Measurements from ENCODE around the gene ITM2A.
A peak's percentile ranks its signal among the peaks of the same experiment; 100 is the strongest.

The ITM2A gene

GRCh38 chrX:79366873-79367749 lies at the start of gene ITM2A:
Gene ITM2A, minus strand, starts transcription at chrX:79367334. Its CDS starts 119 bp downstream, at chrX:79367215.
- H3K9ac ChIP-seq (ENCODE audit: low read length), result no peak within 1 kb of the TSS
- H3K4me3 ChIP-seq (ENCODE audit: low read length), result peak within 1 kb of the TSS; percentile 74
- peaks cover 8% of the 10 kb centered on the region for H3K27me3 ChIP-seq (replicated peaks; ENCODE audit: control insufficient read depth, insufficient read depth, low read length)
- DNase-seq (ENCODE audit: low read depth), result no peak
- H3K36me3 ChIP-seq (ENCODE audit: control insufficient read depth, insufficient read depth, low read length, severe bottlenecking), result no peaks in the 10 kb centered on the region
- H3K4me1 ChIP-seq (ENCODE audit: control insufficient read depth, insufficient read depth, low read length), result no peaks in the 10 kb centered on the region
- peaks cover 3% of the 10 kb centered on the region for H3K9me3 ChIP-seq (ENCODE audit: control insufficient read depth, low read length)

- no peak for DNase-seq (ENCODE audit: low read depth)
- H3K9ac ChIP-seq (ENCODE audit: low read length), result no peak overlapping the region
- H3K27me3 ChIP-seq (replicated peaks; ENCODE audit: control insufficient read depth, insufficient read depth, low read length), result peaks cover 3% of the 10 kb centered on the region
- H3K4me1 ChIP-seq (ENCODE audit: control insufficient read depth, insufficient read depth, low read length), result no peaks in the 10 kb centered on the region
- H3K4me3 ChIP-seq (ENCODE audit: low read length), result no peak overlapping the region
- no peaks in the 10 kb centered on the region for H3K36me3 ChIP-seq (ENCODE audit: control insufficient read depth, insufficient read depth, low read length, severe bottlenecking)
- no peaks in the 10 kb centered on the region for H3K9me3 ChIP-seq (ENCODE audit: control insufficient read depth, low read length)
Observed at GRCh38 chrX:79415056-79415455, 47.9 kb upstream of the ITM2A start.

GRCh38 chrX:79413963-79414362 lies 46.8 kb upstream of the ITM2A start:
- no peaks in the 10 kb centered on the region for H3K4me1 ChIP-seq (ENCODE audit: control insufficient read depth, insufficient read depth, low read length)
- H3K9ac ChIP-seq (ENCODE audit: low read length), result no peak overlapping the region
- no peak overlapping the region for H3K4me3 ChIP-seq (ENCODE audit: low read length)
- H3K27me3 ChIP-seq (replicated peaks; ENCODE audit: control insufficient read depth, insufficient read depth, low read length), result no peaks in the 10 kb centered on the region
- no peak for DNase-seq (ENCODE audit: low read depth)
- no peaks in the 10 kb centered on the region for H3K9me3 ChIP-seq (ENCODE audit: control insufficient read depth, low read length)
- H3K36me3 ChIP-seq (ENCODE audit: control insufficient read depth, insufficient read depth, low read length, severe bottlenecking), result no peaks in the 10 kb centered on the region

GRCh38 chrX:79412972-79413371 lies 45.8 kb upstream of the ITM2A start:
- H3K36me3 ChIP-seq (ENCODE audit: control insufficient read depth, insufficient read depth, low read length, severe bottlenecking), result no peaks in the 10 kb centered on the region
- peak overlapping the region; percentile 63 for H3K9ac ChIP-seq (ENCODE audit: low read length)
- no peaks in the 10 kb centered on the region for H3K27me3 ChIP-seq (replicated peaks; ENCODE audit: control insufficient read depth, insufficient read depth, low read length)
- peak overlapping the region; percentile 82 for H3K4me3 ChIP-seq (ENCODE audit: low read length)
- no peaks in the 10 kb centered on the region for H3K4me1 ChIP-seq (ENCODE audit: control insufficient read depth, insufficient read depth, low read length)
- H3K9me3 ChIP-seq (ENCODE audit: control insufficient read depth, low read length), result no peaks in the 10 kb centered on the region
- peak; percentile 25 for DNase-seq (ENCODE audit: low read depth)

- H3K4me1 ChIP-seq (ENCODE audit: control insufficient read depth, insufficient read depth, low read length), result no peaks in the 10 kb centered on the region
- no peak for DNase-seq (ENCODE audit: low read depth)
- H3K36me3 ChIP-seq (ENCODE audit: control insufficient read depth, insufficient read depth, low read length, severe bottlenecking), result no peaks in the 10 kb centered on the region
- H3K9ac ChIP-seq (ENCODE audit: low read length), result peak overlapping the region; percentile 63
- H3K27me3 ChIP-seq (replicated peaks; ENCODE audit: control insufficient read depth, insufficient read depth, low read length), result no peaks in the 10 kb centered on the region
- H3K9me3 ChIP-seq (ENCODE audit: control insufficient read depth, low read length), result no peaks in the 10 kb centered on the region
- peak overlapping the region; percentile 82 for H3K4me3 ChIP-seq (ENCODE audit: low read length)
Observed at GRCh38 chrX:79412166-79412565, 45.0 kb upstream of the ITM2A start.

- DNase-seq (ENCODE audit: low read depth), result no peak
- no peaks in the 10 kb centered on the region for H3K27me3 ChIP-seq (replicated peaks; ENCODE audit: control insufficient read depth, insufficient read depth, low read length)
- H3K9ac ChIP-seq (ENCODE audit: low read length), result no peak overlapping the region
- H3K9me3 ChIP-seq (ENCODE audit: control insufficient read depth, low read length), result peaks cover 13% of the 10 kb centered on the region
- H3K36me3 ChIP-seq (ENCODE audit: control insufficient read depth, insufficient read depth, low read length, severe bottlenecking), result no peaks in the 10 kb centered on the region
- no peak overlapping the region for H3K4me3 ChIP-seq (ENCODE audit: low read length)
- H3K4me1 ChIP-seq (ENCODE audit: control insufficient read depth, insufficient read depth, low read length), result no peaks in the 10 kb centered on the region
Observed at GRCh38 chrX:79409657-79410056, 42.5 kb upstream of the ITM2A start.

- no peak for DNase-seq (ENCODE audit: low read depth)
- Histone ChIP-seq H3K9me3 (ENCODE audit: control insufficient read depth, low read length) (peaks cover 15% of the 10 kb centered on the region), H3K9ac (ENCODE audit: low read length) (no peak overlapping the region)
Observed at GRCh38 chrX:79408623-79409322, 41.6 kb upstream of the ITM2A start.

GRCh38 chrX:79400623-79401022 lies 33.5 kb upstream of the ITM2A start:
- H3K4me3 ChIP-seq (ENCODE audit: low read length), result no peak overlapping the region
- H3K9ac ChIP-seq (ENCODE audit: low read length), result no peak overlapping the region
- no peak for DNase-seq (ENCODE audit: low read depth)
- peaks cover 13% of the 10 kb centered on the region for H3K27me3 ChIP-seq (replicated peaks; ENCODE audit: control insufficient read depth, insufficient read depth, low read length)
- H3K4me1 ChIP-seq (ENCODE audit: control insufficient read depth, insufficient read depth, low read length), result no peaks in the 10 kb centered on the region
- H3K9me3 ChIP-seq (ENCODE audit: control insufficient read depth, low read length), result peaks cover 7% of the 10 kb centered on the region
- no peaks in the 10 kb centered on the region for H3K36me3 ChIP-seq (ENCODE audit: control insufficient read depth, insufficient read depth, low read length, severe bottlenecking)

More at GRCh38 chrX:79408623-79409322, 41.6 kb upstream of the ITM2A start:
- Histone ChIP-seq H3K36me3 (ENCODE audit: control insufficient read depth, insufficient read depth, low read length, severe bottlenecking) (no peaks in the 10 kb centered on the region), H3K4me3 (ENCODE audit: low read length) (no peak overlapping the region), H3K27me3 (replicated peaks; ENCODE audit: control insufficient read depth, insufficient read depth, low read length) (peaks cover under 1% of the 10 kb centered on the region), H3K4me1 (ENCODE audit: control insufficient read depth, insufficient read depth, low read length) (no peaks in the 10 kb centered on the region)

GRCh38 chrX:79375340-79375739 lies 8.2 kb upstream of the ITM2A start:
- peaks cover 3% of the 10 kb centered on the region for H3K27me3 ChIP-seq (replicated peaks; ENCODE audit: control insufficient read depth, insufficient read depth, low read length)
- DNase-seq (ENCODE audit: low read depth), result no peak

GRCh38 chrX:79371640-79372039 lies 4.5 kb upstream of the ITM2A start:
- Histone ChIP-seq H3K27me3 (replicated peaks; ENCODE audit: control insufficient read depth, insufficient read depth, low read length) (peaks cover 9% of the 10 kb centered on the region), H3K4me3 (ENCODE audit: low read length) (no peak overlapping the region), H3K4me1 (ENCODE audit: control insufficient read depth, insufficient read depth, low read length) (no peaks in the 10 kb centered on the region), H3K9me3 (ENCODE audit: control insufficient read depth, low read length) (peaks cover 6% of the 10 kb centered on the region), H3K9ac (ENCODE audit: low read length) (no peak overlapping the region), H3K36me3 (ENCODE audit: control insufficient read depth, insufficient read depth, low read length, severe bottlenecking) (no peaks in the 10 kb centered on the region)
- no peak for DNase-seq (ENCODE audit: low read depth)

More at GRCh38 chrX:79375340-79375739, 8.2 kb upstream of the ITM2A start:
- Histone ChIP-seq H3K4me3 (ENCODE audit: low read length) (no peak overlapping the region), H3K4me1 (ENCODE audit: control insufficient read depth, insufficient read depth, low read length) (no peaks in the 10 kb centered on the region), H3K9me3 (ENCODE audit: control insufficient read depth, low read length) (peaks cover 3% of the 10 kb centered on the region), H3K36me3 (ENCODE audit: control insufficient read depth, insufficient read depth, low read length, severe bottlenecking) (no peaks in the 10 kb centered on the region), H3K9ac (ENCODE audit: low read length) (no peak overlapping the region)

GRCh38 chrX:79371101-79371500 lies 4.0 kb upstream of the ITM2A start:
- Histone ChIP-seq H3K27me3 (replicated peaks; ENCODE audit: control insufficient read depth, insufficient read depth, low read length) (peaks cover 11% of the 10 kb centered on the region), H3K9me3 (ENCODE audit: control insufficient read depth, low read length) (peaks cover 6% of the 10 kb centered on the region), H3K4me1 (ENCODE audit: control insufficient read depth, insufficient read depth, low read length) (no peaks in the 10 kb centered on the region), H3K9ac (ENCODE audit: low read length) (no peak overlapping the region), H3K4me3 (ENCODE audit: low read length) (no peak overlapping the region), H3K36me3 (ENCODE audit: control insufficient read depth, insufficient read depth, low read length, severe bottlenecking) (no peaks in the 10 kb centered on the region)
- DNase-seq (ENCODE audit: low read depth), result no peak
